GM23338 (cell line): Measurements from ENCODE around the gene SCGB1A1. TPM values are rescaled to one million over a fixed set of nuclear protein-coding genes. Genes with fewer than 3 reads are reported as not detected.

Source experiments
- ATAC-seq: fragments of 200-7000 bp; cut with Tn5 transposase; 3 replicates; pipeline ENCODE4 v1.9.1; 2020
- DNase-seq: peaks from one replicate; pipeline ENCODE4 v3.0.0-alpha.2; 2015; ENCODE audit warnings: low spot score
- H2AFZ ChIP-seq: fragments of 200-600 bp; sonication (generic); 2 replicates; pipeline ENCODE4 v1.8.0; 2016; ENCODE audit warnings: antibody characterized with exemption, mild to moderate bottlenecking, moderate library complexity
- H3F3A ChIP-seq: fragments of 200-600 bp; sonication (generic); replicated peaks from 2 replicates; pipeline ENCODE4 v1.8.0; 2017; ENCODE audit warnings: antibody characterized with exemption, mixed run types, low read depth
- H3K27ac ChIP-seq: fragments of 200-600 bp; sonication (generic); 2 replicates; pipeline ENCODE4 v1.6.1; 2016; ENCODE audit warnings: low read depth
- H3K27me3 ChIP-seq: fragments of 200-600 bp; sonication (generic); 2 replicates; pipeline ENCODE4 v1.8.0; 2016; ENCODE audit warnings: mild to moderate bottlenecking, mixed run types, moderate library complexity; ENCODE audit not compliant: insufficient read depth
- H3K36me3 ChIP-seq: fragments of 200-600 bp; sonication (generic); 2 replicates; pipeline ENCODE4 v1.8.0; 2016; ENCODE audit warnings: mild to moderate bottlenecking; ENCODE audit not compliant: insufficient read depth
- H3K4me1 ChIP-seq: fragments of 200-600 bp; sonication (generic); 2 replicates; pipeline ENCODE4 v1.8.0; 2016; ENCODE audit warnings: mild to moderate bottlenecking, moderate library complexity; ENCODE audit not compliant: insufficient read depth
- H3K4me2 ChIP-seq: fragments of 200-600 bp; sonication (generic); 2 replicates; pipeline ENCODE4 v1.7.1; 2017; ENCODE audit warnings: mixed run types
- H3K4me3 ChIP-seq: fragments of 200-600 bp; sonication (generic); 2 replicates; pipeline ENCODE4 v1.6.1; 2016; ENCODE audit warnings: mixed run types
- H3K79me2 ChIP-seq: fragments of 200-600 bp; sonication (generic); replicated peaks from 2 replicates; pipeline ENCODE4 v1.8.0; 2017; ENCODE audit warnings: mild to moderate bottlenecking; ENCODE audit not compliant: insufficient read depth
- H3K9me2 ChIP-seq: fragments of 200-600 bp; sonication (generic); 2 replicates; pipeline ENCODE4 v1.8.0; 2017; ENCODE audit not compliant: insufficient read depth
- H4K20me1 ChIP-seq: fragments of 200-600 bp; sonication (generic); replicated peaks from 2 replicates; pipeline ENCODE4 v1.8.0; 2017; ENCODE audit warnings: mild to moderate bottlenecking; ENCODE audit not compliant: insufficient read depth
- H3K27ac Mint-ChIP-seq: 2 replicates; pipeline ENCODE4 v1.8.0; 2020; ENCODE audit warnings: inconsistent platforms, mild to moderate bottlenecking, moderate library complexity, mixed read lengths
- H3K27me3 Mint-ChIP-seq: 3 replicates; pipeline ENCODE4 v1.8.0; 2022; ENCODE audit warnings: low read depth, mild to moderate bottlenecking, moderate library complexity, mixed read lengths, inconsistent platforms; ENCODE audit not compliant: insufficient read depth, poor library complexity
- H3K36me3 Mint-ChIP-seq: 3 replicates; pipeline ENCODE4 v1.8.0; 2021; ENCODE audit warnings: low read depth, mild to moderate bottlenecking, inconsistent platforms, moderate library complexity, mixed read lengths
- H3K4me1 Mint-ChIP-seq: 3 replicates; pipeline ENCODE4 v1.8.0; 2020; ENCODE audit warnings: mild to moderate bottlenecking, inconsistent platforms, mixed read lengths
- H3K4me3 Mint-ChIP-seq: 3 replicates; pipeline ENCODE4 v1.8.0; 2021; ENCODE audit warnings: moderate library complexity, mild to moderate bottlenecking, inconsistent platforms, mixed read lengths
- H3K9me3 Mint-ChIP-seq: 3 replicates; pipeline ENCODE4 v1.8.0; 2020; ENCODE audit warnings: moderate library complexity, mild to moderate bottlenecking, inconsistent platforms, mixed read lengths
- CREB1 ChIP-seq: fragments of 250-450 bp; sonication (Bioruptor Pico); IDR thresholded peaks from 2 replicates; pipeline ENCODE4 v1.5.0; 2020; ENCODE audit warnings: low read depth, mild to moderate bottlenecking, moderate library complexity
- CTCF ChIP-seq, 2 experiments: fragments of 200-600 bp in 1 of 2; sonication (generic) in 1 of 2; conservative IDR thresholded peaks; 2 replicates each; pipeline versions ENCODE4 v1.5.1 to v1.6.1; 2016 to 2017; ENCODE audit warnings: antibody characterized with exemption in 2 of 2, low read depth in 2 of 2, mild to moderate bottlenecking in 2 of 2, moderate library complexity in 1 of 2
- EZH2 ChIP-seq: fragments of 200-600 bp; sonication (generic); IDR thresholded peaks from one replicate; pipeline ENCODE4 v1.8.0; 2017; ENCODE audit warnings: antibody characterized with exemption, mild to moderate bottlenecking, low read depth; ENCODE audit not compliant: unreplicated experiment
- EZH2phosphoT487 ChIP-seq: fragments of 200-600 bp; sonication (generic); IDR thresholded peaks from one replicate; pipeline ENCODE4 v1.8.1; 2018; ENCODE audit warnings: antibody characterized with exemption; ENCODE audit not compliant: unreplicated experiment
- JUNB ChIP-seq: IDR thresholded peaks from one replicate; pipeline ENCODE4 v1.6.1; 2016; ENCODE audit warnings: antibody characterized with exemption; ENCODE audit not compliant: unreplicated experiment
- NANOG ChIP-seq: IDR thresholded peaks from 2 replicates; pipeline ENCODE4 v1.6.1; 2016; ENCODE audit warnings: antibody characterized with exemption, borderline replicate concordance
- POLR2AphosphoS5 ChIP-seq: IDR thresholded peaks from 2 replicates; pipeline ENCODE4 v1.6.1; 2016; ENCODE audit warnings: antibody characterized with exemption, low read depth
- STAT1 ChIP-seq: IDR thresholded peaks from one replicate; pipeline ENCODE4 v1.6.1; 2016; ENCODE audit warnings: antibody characterized with exemption; ENCODE audit not compliant: unreplicated experiment
- ZNF114 ChIP-seq: fragments of 250-450 bp; sonication (Bioruptor Pico); IDR thresholded peaks from 2 replicates; pipeline ENCODE4 v1.5.0; 2020; ENCODE audit warnings: mild to moderate bottlenecking, moderate library complexity
- ZNF331 ChIP-seq: fragments of 250-450 bp; sonication (Bioruptor Pico); IDR thresholded peaks from 2 replicates; pipeline ENCODE4 v1.5.0; 2020; ENCODE audit warnings: low read depth, mild to moderate bottlenecking, moderate library complexity
- polyA plus RNA-seq: library from polyadenylated mRNA; unstranded; fragments of >200 nt; fragmentation: Nextera tagmentation; extraction: Ambion mirVana; gene quantifications from 2 replicates; pipeline ENCODE4 v1.2.1, GENCODE V29; 2016
- total RNA-seq: library from RNA; depleted of rRNA; stranded (reverse); fragments of >200 nt; shearing (Covaris generic); gene quantifications from 2 replicates; pipeline ENCODE4 v1.2.3, GENCODE V29; 2014
- TF ChIP-seq, protein P1 (sequence below): IDR thresholded peaks from 2 replicates; pipeline ENCODE4 v1.6.1; 2016; ENCODE audit warnings: antibody characterized with exemption
- TF ChIP-seq, protein P2 (sequence below): IDR thresholded peaks from one replicate; pipeline ENCODE4 v1.6.1; 2018; ENCODE audit warnings: antibody characterized with exemption; ENCODE audit not compliant: unreplicated experiment
- TF ChIP-seq, protein P3 (sequence below): fragments of 250-450 bp; sonication (Bioruptor Pico); IDR thresholded peaks from 2 replicates; pipeline ENCODE4 v1.5.0; 2020; ENCODE audit warnings: mild to moderate bottlenecking, moderate library complexity

Gene SCGB1A1
- total and polyA plus RNA-seq, 2 experiments from 2014 or later: not detected

DNA sequence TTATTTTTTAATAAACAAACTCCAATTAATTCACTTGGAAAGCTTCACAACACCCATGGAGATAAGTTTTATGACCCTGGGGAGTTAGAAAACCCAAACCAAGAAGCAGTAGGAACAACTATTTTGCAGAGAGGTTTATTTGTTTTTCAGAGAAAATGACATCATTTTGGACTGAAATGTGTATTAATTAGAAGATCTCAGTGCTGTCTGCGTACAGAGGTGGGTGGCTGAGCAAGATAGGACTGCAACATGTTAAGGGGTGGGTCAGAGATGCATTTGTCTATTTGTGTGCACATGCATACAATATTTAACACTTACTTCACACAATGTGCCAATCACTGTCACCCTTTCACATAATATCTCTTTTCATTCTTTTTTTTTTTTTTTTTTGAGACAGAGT is 1.1 kb downstream of the SCGB1A1 start:
- no peak overlapping the region for H3K27ac ChIP-seq
- H3K9me3 Mint-ChIP-seq: no peaks in the 10 kb centered on the region; the same call in 2 of the 3 replicates

More for the DNA sequence above, 1.1 kb downstream of the SCGB1A1 start:
- Histone ChIP-seq H3K9me2 (no peaks in the 10 kb centered on the region), H3F3A (no peaks in the 10 kb centered on the region), H4K20me1 (no peaks in the 10 kb centered on the region), H3K36me3 (no peaks in the 10 kb centered on the region), H3K4me3 (no peak overlapping the region), H3K27me3 (peaks cover 20% of the 10 kb centered on the region), H3K4me2 (no peak overlapping the region), H3K79me2 (no peaks in the 10 kb centered on the region), H2AFZ (no peak overlapping the region), H3K4me1 (no peaks in the 10 kb centered on the region; the same call in 1 of the 2 replicates)
- Mint-ChIP-seq H3K4me1 (no peaks in the 10 kb centered on the region; the same call in 2 of the 3 replicates), H3K27me3 (peaks cover 29% of the 10 kb centered on the region), H3K4me3 (no peak overlapping the region), H3K27ac (no peak overlapping the region), H3K36me3 (no peaks in the 10 kb centered on the region)
- ATAC-seq: no peak
- no peak for DNase-seq
- TF ChIP-seq ZNF331 (CRISPR knock-in tag): no peak
- TF ChIP-seq, protein P1, sequence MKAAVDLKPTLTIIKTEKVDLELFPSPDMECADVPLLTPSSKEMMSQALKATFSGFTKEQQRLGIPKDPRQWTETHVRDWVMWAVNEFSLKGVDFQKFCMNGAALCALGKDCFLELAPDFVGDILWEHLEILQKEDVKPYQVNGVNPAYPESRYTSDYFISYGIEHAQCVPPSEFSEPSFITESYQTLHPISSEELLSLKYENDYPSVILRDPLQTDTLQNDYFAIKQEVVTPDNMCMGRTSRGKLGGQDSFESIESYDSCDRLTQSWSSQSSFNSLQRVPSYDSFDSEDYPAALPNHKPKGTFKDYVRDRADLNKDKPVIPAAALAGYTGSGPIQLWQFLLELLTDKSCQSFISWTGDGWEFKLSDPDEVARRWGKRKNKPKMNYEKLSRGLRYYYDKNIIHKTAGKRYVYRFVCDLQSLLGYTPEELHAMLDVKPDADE: no peak
- no peak for TF ChIP-seq ZNF114
- TF ChIP-seq, protein P2, sequence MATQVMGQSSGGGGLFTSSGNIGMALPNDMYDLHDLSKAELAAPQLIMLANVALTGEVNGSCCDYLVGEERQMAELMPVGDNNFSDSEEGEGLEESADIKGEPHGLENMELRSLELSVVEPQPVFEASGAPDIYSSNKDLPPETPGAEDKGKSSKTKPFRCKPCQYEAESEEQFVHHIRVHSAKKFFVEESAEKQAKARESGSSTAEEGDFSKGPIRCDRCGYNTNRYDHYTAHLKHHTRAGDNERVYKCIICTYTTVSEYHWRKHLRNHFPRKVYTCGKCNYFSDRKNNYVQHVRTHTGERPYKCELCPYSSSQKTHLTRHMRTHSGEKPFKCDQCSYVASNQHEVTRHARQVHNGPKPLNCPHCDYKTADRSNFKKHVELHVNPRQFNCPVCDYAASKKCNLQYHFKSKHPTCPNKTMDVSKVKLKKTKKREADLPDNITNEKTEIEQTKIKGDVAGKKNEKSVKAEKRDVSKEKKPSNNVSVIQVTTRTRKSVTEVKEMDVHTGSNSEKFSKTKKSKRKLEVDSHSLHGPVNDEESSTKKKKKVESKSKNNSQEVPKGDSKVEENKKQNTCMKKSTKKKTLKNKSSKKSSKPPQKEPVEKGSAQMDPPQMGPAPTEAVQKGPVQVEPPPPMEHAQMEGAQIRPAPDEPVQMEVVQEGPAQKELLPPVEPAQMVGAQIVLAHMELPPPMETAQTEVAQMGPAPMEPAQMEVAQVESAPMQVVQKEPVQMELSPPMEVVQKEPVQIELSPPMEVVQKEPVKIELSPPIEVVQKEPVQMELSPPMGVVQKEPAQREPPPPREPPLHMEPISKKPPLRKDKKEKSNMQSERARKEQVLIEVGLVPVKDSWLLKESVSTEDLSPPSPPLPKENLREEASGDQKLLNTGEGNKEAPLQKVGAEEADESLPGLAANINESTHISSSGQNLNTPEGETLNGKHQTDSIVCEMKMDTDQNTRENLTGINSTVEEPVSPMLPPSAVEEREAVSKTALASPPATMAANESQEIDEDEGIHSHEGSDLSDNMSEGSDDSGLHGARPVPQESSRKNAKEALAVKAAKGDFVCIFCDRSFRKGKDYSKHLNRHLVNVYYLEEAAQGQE: no peak
- TF ChIP-seq CTCF (conservative IDR thresholded peaks at IDR 0.05; ENCODE audit: low read depth in 2 of 2): no peak
- TF ChIP-seq STAT1: no peak
- no peak for TF ChIP-seq NANOG
- no peak for TF ChIP-seq JUNB
- TF ChIP-seq, protein P3, sequence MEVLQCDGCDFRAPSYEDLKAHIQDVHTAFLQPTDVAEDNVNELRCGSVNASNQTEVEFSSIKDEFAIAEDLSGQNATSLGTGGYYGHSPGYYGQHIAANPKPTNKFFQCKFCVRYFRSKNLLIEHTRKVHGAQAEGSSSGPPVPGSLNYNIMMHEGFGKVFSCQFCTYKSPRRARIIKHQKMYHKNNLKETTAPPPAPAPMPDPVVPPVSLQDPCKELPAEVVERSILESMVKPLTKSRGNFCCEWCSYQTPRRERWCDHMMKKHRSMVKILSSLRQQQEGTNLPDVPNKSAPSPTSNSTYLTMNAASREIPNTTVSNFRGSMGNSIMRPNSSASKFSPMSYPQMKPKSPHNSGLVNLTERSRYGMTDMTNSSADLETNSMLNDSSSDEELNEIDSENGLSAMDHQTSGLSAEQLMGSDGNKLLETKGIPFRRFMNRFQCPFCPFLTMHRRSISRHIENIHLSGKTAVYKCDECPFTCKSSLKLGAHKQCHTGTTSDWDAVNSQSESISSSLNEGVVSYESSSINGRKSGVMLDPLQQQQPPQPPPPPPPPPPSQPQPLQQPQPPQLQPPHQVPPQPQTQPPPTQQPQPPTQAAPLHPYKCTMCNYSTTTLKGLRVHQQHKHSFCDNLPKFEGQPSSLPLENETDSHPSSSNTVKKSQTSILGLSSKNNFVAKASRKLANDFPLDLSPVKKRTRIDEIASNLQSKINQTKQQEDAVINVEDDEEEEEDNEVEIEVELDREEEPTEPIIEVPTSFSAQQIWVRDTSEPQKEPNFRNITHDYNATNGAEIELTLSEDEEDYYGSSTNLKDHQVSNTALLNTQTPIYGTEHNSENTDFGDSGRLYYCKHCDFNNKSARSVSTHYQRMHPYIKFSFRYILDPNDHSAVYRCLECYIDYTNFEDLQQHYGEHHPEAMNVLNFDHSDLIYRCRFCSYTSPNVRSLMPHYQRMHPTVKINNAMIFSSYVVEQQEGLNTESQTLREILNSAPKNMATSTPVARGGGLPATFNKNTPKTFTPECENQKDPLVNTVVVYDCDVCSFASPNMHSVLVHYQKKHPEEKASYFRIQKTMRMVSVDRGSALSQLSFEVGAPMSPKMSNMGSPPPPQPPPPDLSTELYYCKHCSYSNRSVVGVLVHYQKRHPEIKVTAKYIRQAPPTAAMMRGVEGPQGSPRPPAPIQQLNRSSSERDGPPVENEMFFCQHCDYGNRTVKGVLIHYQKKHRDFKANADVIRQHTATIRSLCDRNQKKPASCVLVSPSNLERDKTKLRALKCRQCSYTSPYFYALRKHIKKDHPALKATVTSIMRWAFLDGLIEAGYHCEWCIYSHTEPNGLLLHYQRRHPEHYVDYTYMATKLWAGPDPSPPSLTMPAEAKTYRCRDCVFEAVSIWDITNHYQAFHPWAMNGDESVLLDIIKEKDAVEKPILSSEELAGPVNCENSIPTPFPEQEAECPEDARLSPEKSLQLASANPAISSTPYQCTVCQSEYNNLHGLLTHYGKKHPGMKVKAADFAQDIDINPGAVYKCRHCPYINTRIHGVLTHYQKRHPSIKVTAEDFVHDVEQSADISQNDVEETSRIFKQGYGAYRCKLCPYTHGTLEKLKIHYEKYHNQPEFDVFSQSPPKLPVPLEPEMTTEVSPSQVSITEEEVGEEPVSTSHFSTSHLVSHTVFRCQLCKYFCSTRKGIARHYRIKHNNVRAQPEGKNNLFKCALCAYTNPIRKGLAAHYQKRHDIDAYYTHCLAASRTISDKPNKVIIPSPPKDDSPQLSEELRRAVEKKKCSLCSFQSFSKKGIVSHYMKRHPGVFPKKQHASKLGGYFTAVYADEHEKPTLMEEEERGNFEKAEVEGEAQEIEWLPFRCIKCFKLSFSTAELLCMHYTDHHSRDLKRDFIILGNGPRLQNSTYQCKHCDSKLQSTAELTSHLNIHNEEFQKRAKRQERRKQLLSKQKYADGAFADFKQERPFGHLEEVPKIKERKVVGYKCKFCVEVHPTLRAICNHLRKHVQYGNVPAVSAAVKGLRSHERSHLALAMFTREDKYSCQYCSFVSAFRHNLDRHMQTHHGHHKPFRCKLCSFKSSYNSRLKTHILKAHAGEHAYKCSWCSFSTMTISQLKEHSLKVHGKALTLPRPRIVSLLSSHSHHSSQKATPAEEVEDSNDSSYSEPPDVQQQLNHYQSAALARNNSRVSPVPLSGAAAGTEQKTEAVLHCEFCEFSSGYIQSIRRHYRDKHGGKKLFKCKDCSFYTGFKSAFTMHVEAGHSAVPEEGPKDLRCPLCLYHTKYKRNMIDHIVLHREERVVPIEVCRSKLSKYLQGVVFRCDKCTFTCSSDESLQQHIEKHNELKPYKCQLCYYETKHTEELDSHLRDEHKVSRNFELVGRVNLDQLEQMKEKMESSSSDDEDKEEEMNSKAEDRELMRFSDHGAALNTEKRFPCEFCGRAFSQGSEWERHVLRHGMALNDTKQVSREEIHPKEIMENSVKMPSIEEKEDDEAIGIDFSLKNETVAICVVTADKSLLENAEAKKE (CRISPR knock-in tag): no peak
- no peak for TF ChIP-seq EZH2
- TF ChIP-seq POLR2AphosphoS5: no peak
- TF ChIP-seq EZH2phosphoT487: no peak
- TF ChIP-seq CREB1 (CRISPR knock-in tag): no peak
